ENCODE results near the gene CCDC50.

Gene CCDC50

GRCh38 chr3:191294291-191294690, 34.9 kb upstream of the CCDC50 start:
- no peak overlapping the region for H3K9ac ChIP-seq
- no peak overlapping the region for H3K4me3 ChIP-seq
- TF ChIP-seq Cebpa-rat (IDR thresholded peaks at IDR 0.05): no peak
- H3K36me3 ChIP-seq: no peaks in the 10 kb centered on the region
- no peak overlapping the region for H3K4me2 ChIP-seq
- H3K9me3 ChIP-seq (replicated peaks in 1 of 11): no peaks in the 10 kb centered on the region
- no peak overlapping the region for H3K27ac ChIP-seq
- no peaks in the 10 kb centered on the region for H3K27me3 ChIP-seq
- peaks cover 0 to 27% (median 4%) of the 10 kb centered on the region in 10 experiments; a peak in 8 of 20 replicates for H3K4me1 ChIP-seq
- H4K20me1 ChIP-seq: no peaks in the 10 kb centered on the region

GRCh38 chr3:191296041-191296541, 33.1 kb upstream of the CCDC50 start:
- no peak for TF ChIP-seq Cebpa-rat (IDR thresholded peaks at IDR 0.05)
- no peak overlapping the region for H3K4me3 ChIP-seq
- H3K27ac ChIP-seq: no peak overlapping the region
- H3K27me3 ChIP-seq: no peaks in the 10 kb centered on the region
- no peaks in the 10 kb centered on the region for H3K9me3 ChIP-seq (replicated peaks in 1 of 11)
- H3K9ac ChIP-seq: no peak overlapping the region
- H3K4me2 ChIP-seq: peak overlapping the region in 5 of 11 experiments; percentile 3 to 33 (median 25); a peak in 5 of 22 replicates
- H3K4me1 ChIP-seq: peaks cover 0 to 23% (median 4%) of the 10 kb centered on the region in 10 experiments; a peak in 8 of 20 replicates
- H4K20me1 ChIP-seq: no peaks in the 10 kb centered on the region
- no peaks in the 10 kb centered on the region for H3K36me3 ChIP-seq

- H3K36me3 ChIP-seq: no peaks in the 10 kb centered on the region
- H3K27ac ChIP-seq: no peak overlapping the region
- H3K27me3 ChIP-seq: no peaks in the 10 kb centered on the region
- H3K9me3 ChIP-seq (replicated peaks in 1 of 11): no peaks in the 10 kb centered on the region
- no peak overlapping the region for H3K4me2 ChIP-seq
- TF ChIP-seq Cebpa-rat (IDR thresholded peaks at IDR 0.05): no peak
- peaks cover 0 to 16% (median 4%) of the 10 kb centered on the region in 10 experiments; a peak in 8 of 20 replicates for H3K4me1 ChIP-seq
- H3K4me3 ChIP-seq: no peak overlapping the region
- no peaks in the 10 kb centered on the region for H4K20me1 ChIP-seq
- no peak overlapping the region for H3K9ac ChIP-seq
These were observed 30.3 kb upstream of the CCDC50 start for GRCh38 chr3:191298846-191299245.

- Histone ChIP-seq H3K27me3 (no peaks in the 10 kb centered on the region), H3K9ac (no peak overlapping the region), H4K20me1 (no peaks in the 10 kb centered on the region), H3K4me2 (no peak overlapping the region), H3K9me3 (replicated peaks in 1 of 11) (no peaks in the 10 kb centered on the region), H3K36me3 (no peaks in the 10 kb centered on the region), H3K27ac (no peak overlapping the region), H3K4me3 (no peak overlapping the region), H3K4me1 (peaks cover 0 to 16% (median 4%) of the 10 kb centered on the region in 10 experiments; a peak in 8 of 20 replicates)
- no peak for TF ChIP-seq Cebpa-rat (IDR thresholded peaks at IDR 0.05)
These were observed 28.8 kb upstream of the CCDC50 start for GRCh38 chr3:191300422-191300821.

- Histone ChIP-seq H3K27ac (no peak overlapping the region), H3K4me2 (no peak overlapping the region)
These were observed 28.2 kb upstream of the CCDC50 start for GRCh38 chr3:191301017-191301416.

GRCh38 chr3:191301782-191302411, 27.3 kb upstream of the CCDC50 start:
- H3K9ac ChIP-seq: no peak overlapping the region
- no peak overlapping the region for H3K27ac ChIP-seq
- no peaks in the 10 kb centered on the region for H3K9me3 ChIP-seq (replicated peaks in 1 of 11)
- no peaks in the 10 kb centered on the region for H3K36me3 ChIP-seq
- H3K4me2 ChIP-seq: no peak overlapping the region
- no peaks in the 10 kb centered on the region for H3K27me3 ChIP-seq
- H3K4me3 ChIP-seq: no peak overlapping the region
- TF ChIP-seq Cebpa-rat (IDR thresholded peaks at IDR 0.05): no peak
- peaks cover 0 to 6% (median 0%) of the 10 kb centered on the region in 10 experiments; a peak in 2 of 20 replicates for H3K4me1 ChIP-seq
- no peaks in the 10 kb centered on the region for H4K20me1 ChIP-seq

More at GRCh38 chr3:191301017-191301416, 28.2 kb upstream of the CCDC50 start:
- no peak for TF ChIP-seq Cebpa-rat (IDR thresholded peaks at IDR 0.05)
- Histone ChIP-seq H4K20me1 (no peaks in the 10 kb centered on the region), H3K9ac (no peak overlapping the region), H3K4me1 (peaks cover 0 to 14% (median 3%) of the 10 kb centered on the region in 10 experiments; a peak in 8 of 20 replicates), H3K27me3 (no peaks in the 10 kb centered on the region), H3K4me3 (no peak overlapping the region), H3K36me3 (no peaks in the 10 kb centered on the region), H3K9me3 (replicated peaks in 1 of 11) (no peaks in the 10 kb centered on the region)

- no peaks in the 10 kb centered on the region for H3K9me3 ChIP-seq (replicated peaks in 1 of 11)
- no peak overlapping the region for H3K4me2 ChIP-seq
- no peaks in the 10 kb centered on the region for H3K36me3 ChIP-seq
- H3K9ac ChIP-seq: no peak overlapping the region
- no peak for TF ChIP-seq Cebpa-rat (IDR thresholded peaks at IDR 0.05)
- no peaks in the 10 kb centered on the region for H4K20me1 ChIP-seq
- H3K27ac ChIP-seq: no peak overlapping the region
- no peak overlapping the region for H3K4me3 ChIP-seq
- H3K27me3 ChIP-seq: no peaks in the 10 kb centered on the region
- peaks cover 0 to 6% (median 0%) of the 10 kb centered on the region in 10 experiments; a peak in 1 of 20 replicates for H3K4me1 ChIP-seq
These were observed 26.7 kb upstream of the CCDC50 start for GRCh38 chr3:191302451-191302850.

- no peak overlapping the region for H3K27ac ChIP-seq
- H3K36me3 ChIP-seq: no peaks in the 10 kb centered on the region
- no peak overlapping the region for H3K9ac ChIP-seq
- H3K27me3 ChIP-seq: no peaks in the 10 kb centered on the region
- no peak overlapping the region for H3K4me2 ChIP-seq
- H3K4me3 ChIP-seq: no peak overlapping the region
- TF ChIP-seq Cebpa-rat (IDR thresholded peaks at IDR 0.05): no peak
- H4K20me1 ChIP-seq: no peaks in the 10 kb centered on the region
- no peaks in the 10 kb centered on the region for H3K9me3 ChIP-seq (replicated peaks in 1 of 11)
- peaks cover 0 to 6% (median 0%) of the 10 kb centered on the region in 10 experiments; a peak in 1 of 20 replicates for H3K4me1 ChIP-seq
These were observed 25.6 kb upstream of the CCDC50 start for GRCh38 chr3:191303596-191303995.

GRCh38 chr3:191306428-191306827, 22.8 kb upstream of the CCDC50 start:
- Histone ChIP-seq H3K9ac (no peak overlapping the region), H3K27ac (no peak overlapping the region)

GRCh38 chr3:191307341-191307740, 21.9 kb upstream of the CCDC50 start:
- no peak overlapping the region for H3K4me2 ChIP-seq
- no peak overlapping the region for H3K9ac ChIP-seq
- no peaks in the 10 kb centered on the region for H3K4me1 ChIP-seq
- H3K36me3 ChIP-seq: no peaks in the 10 kb centered on the region
- no peak for TF ChIP-seq Cebpa-rat (IDR thresholded peaks at IDR 0.05)
- H3K27ac ChIP-seq: no peak overlapping the region
- H3K9me3 ChIP-seq (replicated peaks in 1 of 11): no peaks in the 10 kb centered on the region
- H3K27me3 ChIP-seq: no peaks in the 10 kb centered on the region
- no peaks in the 10 kb centered on the region for H4K20me1 ChIP-seq
- H3K4me3 ChIP-seq: no peak overlapping the region

More at GRCh38 chr3:191306428-191306827, 22.8 kb upstream of the CCDC50 start:
- Histone ChIP-seq H4K20me1 (no peaks in the 10 kb centered on the region), H3K36me3 (no peaks in the 10 kb centered on the region), H3K4me3 (no peak overlapping the region), H3K27me3 (no peaks in the 10 kb centered on the region), H3K4me2 (no peak overlapping the region), H3K4me1 (no peaks in the 10 kb centered on the region), H3K9me3 (replicated peaks in 1 of 11) (no peaks in the 10 kb centered on the region)
- TF ChIP-seq Cebpa-rat (IDR thresholded peaks at IDR 0.05): no peak
